ENCODE measurements around the gene SOX1. TPM values are rescaled to one million over a fixed set of nuclear protein-coding genes. Genes with fewer than 3 reads are reported as not detected.

The SOX1 gene
- polyA plus RNA-seq, 1 of the 3 experiments (the other 2 are of a cell fraction), result not detected

- TF ChIP-seq TEAD4 (IDR thresholded peaks at IDR 0.05; ENCODE audit: borderline replicate concordance, insufficient read depth) (no peak), MXI1 (IDR thresholded peaks at IDR 0.05; ENCODE audit: low read depth, low read length) (no peak), SIN3A (IDR thresholded peaks at IDR 0.05; ENCODE audit: borderline replicate concordance, low read depth, low read length) (no peak), RCOR1 (IDR thresholded peaks at IDR 0.05; ENCODE audit: low read length) (no peak), NFIC (IDR thresholded peaks at IDR 0.05; ENCODE audit: borderline replicate concordance) (no peak), RFX5 (IDR thresholded peaks at IDR 0.05; ENCODE audit: low read length) (no peak), FOSL2 (IDR thresholded peaks at IDR 0.05; ENCODE audit: borderline replicate concordance, low read depth) (no peak)
Measured at GRCh38 chr13:112063807-112064206, 3.1 kb upstream of the SOX1 start (continued).

- TF ChIP-seq MEF2A (IDR thresholded peaks at IDR 0.05; ENCODE audit: borderline replicate concordance, low read depth), result no peak
- TF ChIP-seq GATA2 (CRISPR knock-in tag; IDR thresholded peaks at IDR 0.05), result no peak
- no peak for TF ChIP-seq CTCF (IDR thresholded peaks at IDR 0.05)
- H3K9ac ChIP-seq, result no peak overlapping the region
- H3F3A ChIP-seq (replicated peaks; ENCODE audit: insufficient read depth), result no peaks in the 10 kb centered on the region
- H3K4me1 ChIP-seq (ENCODE audit: control insufficient read depth in 1 of 2, insufficient read depth in 2 of 2, low read depth in 1 of 2, low read length in 1 of 2), result no peaks in the 10 kb centered on the region
- H4K20me1 ChIP-seq (ENCODE audit: insufficient read depth), result no peaks in the 10 kb centered on the region
- no peaks in the 10 kb centered on the region for H3K79me2 ChIP-seq (ENCODE audit: insufficient read depth)
- no peaks in the 10 kb centered on the region for H3K36me3 ChIP-seq (replicated peaks in 1 of 2; ENCODE audit: control insufficient read depth in 1 of 2, insufficient read depth in 2 of 2, low read length in 1 of 2)
- WGBS (ENCODE audit: low lambda C conversion rate), result 7% methylated on average over 7 of the region's 7 CpGs
- POLR2A ChIA-PET, result no interaction called here
- H3K9me2 ChIP-seq, result no peaks in the 10 kb centered on the region
- peaks cover 75% of the 10 kb centered on the region for H3K27me3 ChIP-seq (ENCODE audit: insufficient read depth)
- DNase-seq, result no peak
- CTCF ChIA-PET, result interaction anchor here (0.9 to 2.0 kb wide), 2 partner anchors 379 to 542 kb away, joined by 3 to 9 read pairs; no protein-coding TSS in a partner anchor
- no peak overlapping the region for H2AFZ ChIP-seq (ENCODE audit: low read depth)
- H3K4me3 ChIP-seq (ENCODE audit: low read depth in 2 of 2, low read length in 1 of 2), result no peak overlapping the region
- no peaks in the 10 kb centered on the region for H3K9me3 ChIP-seq
- H3K4me2 ChIP-seq, result no peak overlapping the region
- H3K27ac ChIP-seq (ENCODE audit: low read depth in 2 of 2, low read length in 1 of 2), result no peak overlapping the region
Measured at GRCh38 chr13:112064222-112064621, 2.7 kb upstream of the SOX1 start.

- WGBS (ENCODE audit: low lambda C conversion rate), result 14% methylated on average over 11 of the region's 11 CpGs
- ChIA-PET POLR2A (no interaction called here), CTCF (interaction anchor here (0.9 kb wide), 1 partner anchor 378 kb away, joined by 3 read pairs; no protein-coding TSS in a partner anchor)
- Histone ChIP-seq H3K4me1 (ENCODE audit: control insufficient read depth in 1 of 2, insufficient read depth in 2 of 2, low read depth in 1 of 2, low read length in 1 of 2) (no peaks in the 10 kb centered on the region), H3K4me3 (ENCODE audit: low read depth in 2 of 2, low read length in 1 of 2) (no peak overlapping the region), H3K9me3 (no peaks in the 10 kb centered on the region), H3K79me2 (ENCODE audit: insufficient read depth) (no peaks in the 10 kb centered on the region), H4K20me1 (ENCODE audit: insufficient read depth) (no peaks in the 10 kb centered on the region), H3F3A (replicated peaks; ENCODE audit: insufficient read depth) (no peaks in the 10 kb centered on the region), H3K9me2 (no peaks in the 10 kb centered on the region), H3K9ac (no peak overlapping the region), H3K27ac (ENCODE audit: low read depth in 2 of 2, low read length in 1 of 2) (no peak overlapping the region), H3K4me2 (no peak overlapping the region), H2AFZ (ENCODE audit: low read depth) (no peak overlapping the region), H3K36me3 (replicated peaks in 1 of 2; ENCODE audit: control insufficient read depth in 1 of 2, insufficient read depth in 2 of 2, low read length in 1 of 2) (no peaks in the 10 kb centered on the region), H3K27me3 (ENCODE audit: insufficient read depth) (peaks cover 73% of the 10 kb centered on the region)
- no peak for DNase-seq
- no peak for TF ChIP-seq NFIC (IDR thresholded peaks at IDR 0.05; ENCODE audit: borderline replicate concordance)
- TF ChIP-seq MEF2A (IDR thresholded peaks at IDR 0.05; ENCODE audit: borderline replicate concordance, low read depth), result no peak
- TF ChIP-seq SMC3 (IDR thresholded peaks at IDR 0.05; ENCODE audit: low read depth, low read length), result no peak
- TF ChIP-seq RCOR1 (IDR thresholded peaks at IDR 0.05; ENCODE audit: low read length), result no peak
- no peak for TF ChIP-seq FOSL2 (IDR thresholded peaks at IDR 0.05; ENCODE audit: borderline replicate concordance, low read depth)
- no peak for TF ChIP-seq GABPA (IDR thresholded peaks at IDR 0.05; ENCODE audit: low read depth)
- TF ChIP-seq CTCF (IDR thresholded peaks at IDR 0.05), result no peak
- TF ChIP-seq JUND (IDR thresholded peaks at IDR 0.05), result no peak
- TF ChIP-seq USF2 (IDR thresholded peaks at IDR 0.05; ENCODE audit: borderline replicate concordance, low read depth, low read length), result no peak
- no peak for TF ChIP-seq NRF1 (IDR thresholded peaks at IDR 0.05; ENCODE audit: low read depth, low read length)
- TF ChIP-seq RAD21 (IDR thresholded peaks at IDR 0.05; ENCODE audit: low read length), result no peak
- TF ChIP-seq SIN3A (IDR thresholded peaks at IDR 0.05; ENCODE audit: borderline replicate concordance, low read depth, low read length), result no peak
- TF ChIP-seq ELF1 (IDR thresholded peaks at IDR 0.05), result no peak
- TF ChIP-seq PBX3 (IDR thresholded peaks at IDR 0.05), result no peak
Measured at GRCh38 chr13:112065521-112065866, 1.5 kb upstream of the SOX1 start.
